Epithelial cell of esophagus (primary cell): ENCODE results near the gene UBR3.

ENCODE experiments used
- DNase-seq: peaks from one replicate; pipeline ENCODE4 v3.0.0; 2010; ENCODE audit warnings: low read depth
- H3K4me3 ChIP-seq: 2 replicates; pipeline ENCODE4 v1.5.1; 2011; ENCODE audit warnings: mild to moderate bottlenecking, low read length, control low read depth
- CTCF ChIP-seq: IDR thresholded peaks from 2 replicates; pipeline ENCODE4 v1.5.1; 2011; ENCODE audit warnings: low read depth, mild to moderate bottlenecking, low read length, control low read depth, inconsistent platforms; ENCODE audit not compliant: insufficient read depth; ENCODE audit errors: missing control alignments

The UBR3 gene

DNA sequence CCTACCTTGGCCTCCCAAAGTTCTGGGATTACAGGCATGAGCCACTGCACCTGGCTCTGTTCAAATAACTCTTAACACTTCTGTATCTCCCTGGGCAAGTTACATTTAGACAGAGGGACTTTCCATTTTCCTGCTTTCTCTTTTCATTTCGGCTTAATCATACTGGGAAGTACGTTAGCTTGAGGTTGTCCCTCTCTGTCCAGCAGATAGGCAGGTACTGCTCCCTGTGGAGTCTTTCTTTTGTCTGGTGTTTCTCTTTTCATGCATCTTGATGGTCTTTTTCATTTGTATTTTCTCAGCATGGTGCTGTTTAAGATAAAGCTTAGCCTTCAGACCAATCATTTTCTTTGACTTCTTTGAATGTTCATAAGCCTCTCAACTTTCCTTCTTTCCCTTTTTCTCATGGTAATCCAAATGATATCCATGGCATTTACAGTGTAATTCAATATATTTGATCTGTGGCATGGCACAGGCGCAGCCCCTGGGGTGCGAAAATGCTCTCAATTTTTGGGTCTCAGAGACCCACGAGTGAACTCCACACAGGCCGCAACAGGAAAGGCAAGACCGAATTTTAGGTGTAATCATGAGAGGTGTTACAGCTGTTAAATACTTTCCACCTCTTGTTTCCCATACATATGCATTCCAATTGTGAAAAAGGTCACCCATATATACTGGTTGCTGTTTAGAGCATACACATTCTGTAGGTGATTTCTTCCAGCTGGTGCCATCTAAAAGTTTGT, 250.7 kb downstream of the UBR3 start:
- TF ChIP-seq CTCF, result no peak
- no peak overlapping the region for H3K4me3 ChIP-seq
- no peak for DNase-seq

DNA sequence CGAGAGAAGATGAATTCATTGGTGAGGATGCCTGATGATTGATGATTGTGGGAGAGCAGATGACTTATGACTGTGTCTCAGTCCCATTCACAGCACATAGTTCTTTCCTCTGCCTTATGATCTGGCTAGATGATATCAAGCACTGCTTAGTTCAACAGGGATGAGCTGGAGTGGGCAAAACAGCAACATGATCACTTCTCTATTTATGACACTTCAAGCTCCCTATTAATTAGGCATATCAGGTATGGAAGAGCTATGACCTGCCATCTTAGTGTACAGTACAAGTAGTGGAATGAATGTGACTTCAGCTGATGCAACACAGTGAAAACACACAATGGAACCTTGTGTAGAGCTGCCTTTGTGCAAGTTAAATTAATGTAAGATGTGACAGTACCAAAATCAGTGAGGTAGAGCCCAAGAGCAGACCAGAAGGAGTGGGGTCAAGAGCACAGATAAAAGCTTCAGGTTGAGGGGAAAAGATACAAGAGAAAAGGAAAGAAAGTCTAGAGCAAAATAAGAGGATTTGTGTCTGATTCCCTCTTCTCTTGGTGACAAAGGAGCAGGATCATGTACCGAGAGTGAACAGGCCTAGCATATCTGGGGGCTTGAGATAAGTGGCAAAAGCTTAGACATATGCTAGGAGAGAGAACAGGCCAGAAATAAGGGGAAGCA, 257.7 kb downstream of the UBR3 start:
- no peak for TF ChIP-seq CTCF
- DNase-seq, result no peak
- H3K4me3 ChIP-seq, result no peak overlapping the region

DNA sequence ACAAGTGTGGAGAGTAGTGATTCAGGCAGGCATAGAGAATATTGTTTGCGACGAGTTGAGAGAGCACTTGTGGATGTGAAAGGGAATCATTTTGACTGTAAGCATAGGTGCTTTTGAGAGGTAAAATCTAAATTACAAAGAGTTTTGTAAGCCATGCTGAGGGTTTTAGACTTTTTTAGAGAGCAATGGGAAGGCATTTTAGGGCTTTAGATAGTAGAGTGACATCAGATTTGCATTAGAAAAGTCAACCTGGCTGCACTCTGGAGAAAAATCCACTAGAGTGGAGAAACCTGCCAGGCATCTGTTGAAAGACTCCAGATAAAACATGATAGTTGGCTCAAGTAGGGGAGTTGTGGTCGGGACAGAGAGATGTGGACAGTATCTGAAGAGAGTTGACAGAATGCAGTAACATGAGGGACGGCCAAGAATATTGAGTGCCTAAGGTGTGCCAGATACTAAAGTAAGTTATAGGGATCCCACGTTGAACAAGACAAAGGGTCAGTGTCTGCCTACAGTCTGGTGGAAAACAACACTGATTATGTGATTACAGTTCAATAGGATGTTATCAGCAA, 258.9 kb downstream of the UBR3 start:
- TF ChIP-seq CTCF, result no peak
- DNase-seq, result no peak
- H3K4me3 ChIP-seq, result no peak overlapping the region

- no peak for TF ChIP-seq CTCF
- no peak for DNase-seq
- no peak overlapping the region for H3K4me3 ChIP-seq
These were observed 259.6 kb downstream of the UBR3 start for GRCh38 chr2:170086751-170087412.

GRCh38 chr2:170087413-170087793, 260.1 kb downstream of the UBR3 start:
- TF ChIP-seq CTCF, result no peak
- H3K4me3 ChIP-seq, result no peak overlapping the region
- DNase-seq, result no peak

- TF ChIP-seq CTCF, result no peak
- H3K4me3 ChIP-seq, result no peak overlapping the region
- peak; percentile 42 for DNase-seq
These were observed 261.5 kb downstream of the UBR3 start for GRCh38 chr2:170088776-170089175.
